ENCODE measurements around the gene MDFIC2.
"Not testable (repeated sequence)": the region's sequence is repeated elsewhere in the genome, so short reads cannot be mapped to it uniquely, and the experiment has no call there.

Gene MDFIC2

DNA sequence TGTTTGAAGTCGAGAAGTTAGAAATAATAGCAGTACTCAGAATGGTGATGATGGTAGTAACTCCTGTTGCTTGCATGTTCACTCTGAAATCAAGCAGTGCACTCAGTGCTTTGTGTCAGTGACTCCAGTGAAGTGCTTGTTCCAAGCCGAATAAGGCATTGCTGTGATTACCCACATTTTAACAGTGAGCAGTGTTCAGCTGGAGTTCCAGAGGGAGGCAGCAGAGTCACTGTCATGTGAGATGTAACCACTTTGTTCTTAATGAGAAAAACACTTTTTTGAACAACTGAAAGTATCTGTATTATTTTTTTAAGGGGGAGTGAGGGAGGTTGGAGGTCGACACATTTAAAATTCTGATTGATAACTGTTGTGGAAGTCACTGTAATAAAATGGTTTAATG, 3.7 kb downstream of the MDFIC2 start:
- TF ChIP-seq, protein P1, sequence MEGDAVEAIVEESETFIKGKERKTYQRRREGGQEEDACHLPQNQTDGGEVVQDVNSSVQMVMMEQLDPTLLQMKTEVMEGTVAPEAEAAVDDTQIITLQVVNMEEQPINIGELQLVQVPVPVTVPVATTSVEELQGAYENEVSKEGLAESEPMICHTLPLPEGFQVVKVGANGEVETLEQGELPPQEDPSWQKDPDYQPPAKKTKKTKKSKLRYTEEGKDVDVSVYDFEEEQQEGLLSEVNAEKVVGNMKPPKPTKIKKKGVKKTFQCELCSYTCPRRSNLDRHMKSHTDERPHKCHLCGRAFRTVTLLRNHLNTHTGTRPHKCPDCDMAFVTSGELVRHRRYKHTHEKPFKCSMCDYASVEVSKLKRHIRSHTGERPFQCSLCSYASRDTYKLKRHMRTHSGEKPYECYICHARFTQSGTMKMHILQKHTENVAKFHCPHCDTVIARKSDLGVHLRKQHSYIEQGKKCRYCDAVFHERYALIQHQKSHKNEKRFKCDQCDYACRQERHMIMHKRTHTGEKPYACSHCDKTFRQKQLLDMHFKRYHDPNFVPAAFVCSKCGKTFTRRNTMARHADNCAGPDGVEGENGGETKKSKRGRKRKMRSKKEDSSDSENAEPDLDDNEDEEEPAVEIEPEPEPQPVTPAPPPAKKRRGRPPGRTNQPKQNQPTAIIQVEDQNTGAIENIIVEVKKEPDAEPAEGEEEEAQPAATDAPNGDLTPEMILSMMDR (IDR thresholded peaks at IDR 0.05) = peak; percentile 16
- DNase-seq = peak; percentile 15
- peaks cover 5% of the 10 kb centered on the region for H3K4me1 Mint-ChIP-seq
- H3K27ac Mint-ChIP-seq = no peak overlapping the region
- H3K36me3 Mint-ChIP-seq (ENCODE audit: low read depth) = no peaks in the 10 kb centered on the region
- no peaks in the 10 kb centered on the region for H3K9me3 Mint-ChIP-seq
- H3K4me3 Mint-ChIP-seq = no peak overlapping the region
- H3K27me3 Mint-ChIP-seq (ENCODE audit: low read depth, poor library complexity) = peaks cover 3% of the 10 kb centered on the region

DNA sequence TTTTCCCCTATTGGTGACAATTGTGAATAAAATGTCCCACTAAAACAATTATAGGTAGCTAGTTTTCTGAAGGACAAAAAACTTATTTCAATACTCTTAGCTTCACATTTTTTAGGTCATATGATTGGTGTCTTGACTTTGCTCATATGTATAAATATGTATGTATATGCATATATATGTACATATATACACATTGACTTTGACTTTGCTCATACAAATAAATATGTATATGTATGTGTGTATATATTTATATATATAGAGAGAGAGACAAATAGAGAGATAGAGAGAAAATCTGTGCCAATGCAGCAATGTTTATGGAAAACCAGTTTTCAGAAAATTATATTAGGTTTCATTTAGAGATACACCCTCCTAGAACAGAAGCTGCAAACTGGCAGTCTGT, 5.7 kb downstream of the MDFIC2 start:
- Mint-ChIP-seq H3K4me1 (peaks cover 5% of the 10 kb centered on the region), H3K27me3 (ENCODE audit: low read depth, poor library complexity) (peaks cover 7% of the 10 kb centered on the region), H3K4me3 (no peak overlapping the region), H3K27ac (no peak overlapping the region), H3K9me3 (no peaks in the 10 kb centered on the region), H3K36me3 (ENCODE audit: low read depth) (no peaks in the 10 kb centered on the region)
- TF ChIP-seq, protein P1 (IDR thresholded peaks at IDR 0.05) = no peak
- DNase-seq = no peak

DNA sequence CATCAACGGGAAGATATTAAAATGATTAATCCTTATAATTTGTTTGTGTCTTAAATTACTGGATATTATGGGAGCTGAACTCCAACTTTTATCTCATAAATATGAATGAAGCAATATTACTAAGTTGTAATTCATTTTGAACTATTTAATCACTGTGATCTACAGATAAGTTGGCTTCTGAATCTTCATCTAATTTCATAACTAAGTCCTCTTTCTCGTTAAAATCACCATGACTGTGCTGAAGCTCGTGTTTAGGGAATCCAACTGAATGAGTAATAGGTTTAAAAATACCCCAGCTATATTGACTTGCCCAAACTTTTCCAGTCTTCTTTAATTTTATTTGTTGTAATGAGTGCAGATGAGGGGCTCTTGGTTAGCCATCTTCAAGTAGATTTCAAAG, 14.1 kb downstream of the MDFIC2 start:
- H3K36me3 Mint-ChIP-seq (ENCODE audit: low read depth) = no peaks in the 10 kb centered on the region
- DNase-seq = no peak
- peaks cover 4% of the 10 kb centered on the region for H3K27me3 Mint-ChIP-seq (ENCODE audit: low read depth, poor library complexity)
- H3K4me1 Mint-ChIP-seq = peaks cover 5% of the 10 kb centered on the region
- H3K27ac Mint-ChIP-seq = no peak overlapping the region
- TF ChIP-seq, protein P1 (IDR thresholded peaks at IDR 0.05) = no peak
- no peaks in the 10 kb centered on the region for H3K9me3 Mint-ChIP-seq
- H3K4me3 Mint-ChIP-seq = no peak overlapping the region

DNA sequence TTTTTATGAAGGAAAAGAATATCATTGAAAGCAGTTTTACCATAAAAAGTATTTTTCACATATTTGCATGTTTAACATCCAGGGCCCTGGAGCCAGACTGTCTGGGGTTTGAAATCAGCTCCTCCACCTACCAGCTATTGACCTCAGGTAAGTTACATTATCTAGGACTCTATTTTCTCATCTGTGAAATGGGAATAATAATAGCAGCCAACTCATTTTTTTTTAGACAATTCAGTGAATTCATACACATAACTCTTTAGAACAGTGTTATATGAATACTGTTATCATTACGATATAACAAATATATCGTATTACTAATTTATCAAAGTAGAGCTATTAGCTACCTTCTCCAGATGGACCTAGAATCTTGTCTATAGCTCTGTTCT, 21.3 kb downstream of the MDFIC2 start:
- Mint-ChIP-seq H3K27me3 (ENCODE audit: low read depth, poor library complexity) (no peaks in the 10 kb centered on the region), H3K4me3 (no peak overlapping the region), H3K36me3 (ENCODE audit: low read depth) (no peaks in the 10 kb centered on the region), H3K9me3 (peaks cover 16% of the 10 kb centered on the region), H3K4me1 (no peaks in the 10 kb centered on the region), H3K27ac (no peak overlapping the region)
- DNase-seq = no peak
- TF ChIP-seq, protein P1 (IDR thresholded peaks at IDR 0.05) = no peak

DNA sequence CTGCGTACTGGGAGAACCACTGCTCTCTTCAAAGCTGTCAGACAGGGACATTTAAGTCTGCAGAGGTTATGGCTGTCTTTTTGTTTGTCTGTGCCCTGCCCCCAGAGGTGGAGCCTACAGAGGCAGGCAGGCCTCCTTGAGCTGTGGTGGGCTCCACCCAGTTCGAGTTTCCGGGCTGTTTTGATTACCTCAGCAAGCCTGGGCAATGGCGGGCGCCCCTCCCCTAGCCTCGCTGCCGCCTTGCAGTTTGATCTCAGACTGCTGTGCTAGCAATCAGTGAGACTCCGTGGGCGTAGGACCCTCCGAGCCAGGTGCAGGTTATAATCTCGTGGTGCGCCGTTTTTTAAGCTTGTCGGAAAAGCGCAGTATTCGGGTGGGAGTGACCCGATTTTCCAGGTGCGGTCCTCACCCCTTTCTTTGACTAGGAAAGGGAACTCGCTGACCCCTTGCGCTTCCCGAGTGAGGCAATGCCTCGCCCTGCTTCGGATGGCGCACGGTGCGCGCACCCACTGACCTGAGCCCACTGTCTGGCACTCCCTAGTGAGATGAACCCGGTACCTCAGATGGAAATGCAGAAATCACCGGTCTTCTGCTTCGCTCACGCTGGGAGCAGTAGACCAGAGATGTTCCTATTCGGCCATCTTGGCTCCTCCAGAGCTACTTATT, 21.9 kb downstream of the MDFIC2 start:
- not testable (repeated sequence) for DNase-seq; H3K27me3 Mint-ChIP-seq (ENCODE audit: low read depth, poor library complexity); H3K36me3 Mint-ChIP-seq (ENCODE audit: low read depth); H3K4me3 Mint-ChIP-seq; H3K27ac Mint-ChIP-seq; H3K4me1 Mint-ChIP-seq
- H3K9me3 Mint-ChIP-seq = peaks cover 16% of the 10 kb centered on the region

DNA sequence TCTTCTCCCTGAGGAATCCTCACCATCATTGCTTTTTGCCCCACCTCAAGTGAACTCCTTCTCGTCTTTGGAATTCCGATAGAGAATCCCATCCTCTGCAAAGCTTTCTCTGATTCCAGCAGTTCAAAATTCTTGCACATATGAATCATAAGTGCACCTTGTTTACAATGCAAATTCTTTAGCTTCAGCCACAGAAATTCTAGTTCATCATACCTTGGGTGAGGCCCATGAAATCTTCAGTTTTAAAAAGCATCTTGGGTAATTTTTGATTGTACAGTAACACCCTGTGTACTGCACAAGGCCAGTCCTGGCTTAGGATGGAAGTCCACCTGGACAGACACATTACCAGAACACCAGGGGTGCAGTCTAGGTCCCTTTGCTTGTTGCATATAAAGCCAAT, 30.8 kb downstream of the MDFIC2 start:
- Mint-ChIP-seq H3K36me3 (ENCODE audit: low read depth) (no peaks in the 10 kb centered on the region), H3K4me3 (no peak overlapping the region), H3K4me1 (no peaks in the 10 kb centered on the region), H3K27ac (no peak overlapping the region), H3K9me3 (peaks cover 6% of the 10 kb centered on the region), H3K27me3 (ENCODE audit: low read depth, poor library complexity) (peaks cover 3% of the 10 kb centered on the region)
- TF ChIP-seq, protein P1 (IDR thresholded peaks at IDR 0.05) = no peak
- DNase-seq = no peak

All from nephron progenitor cell (in vitro differentiated cells).